Fibroblast of skin of back (primary cell): ENCODE data around the gene SLCO4A1.
"Not testable (repeated sequence)": the region's sequence is repeated elsewhere in the genome, so short reads cannot be mapped to it uniquely, and the experiment has no call there.

ENCODE experiments used
- DNase-seq: peaks from one replicate; pipeline ENCODE4 v3.0.0-alpha.2; 2013

Gene SLCO4A1

GRCh38 chr20:62622877-62623487 lies 19.3 kb upstream of the SLCO4A1 start:
- no peak for DNase-seq

DNA sequence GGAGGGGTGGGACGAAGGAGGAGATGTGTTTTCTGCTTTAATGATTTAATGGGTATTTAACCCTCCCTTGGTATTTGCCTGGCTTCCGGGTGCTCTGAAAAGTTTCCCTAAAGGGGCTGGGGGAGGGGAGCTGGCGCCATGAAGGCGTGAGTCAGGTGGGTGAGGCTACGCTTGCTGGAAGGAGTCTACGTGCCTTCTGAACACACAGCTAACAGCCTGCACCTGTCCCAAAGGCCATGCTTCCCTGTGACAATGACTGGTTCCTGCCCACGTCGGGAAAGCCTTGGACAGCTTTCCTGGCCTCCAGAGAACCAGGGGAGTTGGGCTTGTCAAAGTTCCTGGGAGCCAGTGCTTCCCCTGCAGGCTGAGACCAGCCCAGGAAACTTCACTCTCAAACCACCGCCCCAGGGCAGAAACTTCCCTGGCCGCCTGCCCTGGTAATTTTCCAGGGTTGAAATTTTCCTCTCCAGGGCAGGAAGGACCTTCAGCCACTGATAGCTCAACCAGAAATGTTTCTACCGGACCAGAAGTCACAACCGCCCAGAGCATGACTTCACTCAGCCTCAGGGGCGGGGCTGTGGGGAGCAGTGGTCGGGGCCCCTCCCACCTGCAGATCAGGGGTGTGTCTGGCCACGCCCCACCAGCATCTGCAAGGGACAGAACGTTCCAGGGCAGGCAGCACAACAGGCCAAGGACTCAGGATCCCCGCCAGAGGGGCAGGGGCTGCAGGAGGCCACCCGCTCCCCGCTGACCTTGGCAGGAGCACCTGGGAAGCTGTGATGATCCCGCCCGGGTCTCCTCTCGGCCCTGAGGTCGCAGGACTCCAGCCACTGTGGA lies 18.6 kb upstream of the SLCO4A1 start:
- DNase-seq, result peak; percentile 65

DNA sequence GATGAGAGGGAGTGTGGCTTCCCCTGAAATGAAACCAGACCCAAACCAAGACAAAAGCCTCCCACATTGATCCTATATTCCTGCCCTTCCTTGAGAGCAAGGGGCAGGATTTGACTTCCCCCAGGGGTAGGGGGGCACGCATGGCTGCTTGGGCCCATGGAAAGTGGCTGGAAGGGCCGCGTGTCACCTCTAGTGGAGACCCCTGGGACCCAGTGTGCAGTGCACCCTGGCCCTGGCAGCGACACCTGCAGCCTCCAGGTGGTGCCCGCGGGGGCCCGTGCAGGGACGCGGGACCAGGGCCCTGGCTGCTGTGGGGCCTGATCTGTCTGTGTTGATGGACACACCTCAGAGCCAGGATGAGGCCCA lies 18.0 kb upstream of the SLCO4A1 start:
- DNase-seq, result no peak

DNA sequence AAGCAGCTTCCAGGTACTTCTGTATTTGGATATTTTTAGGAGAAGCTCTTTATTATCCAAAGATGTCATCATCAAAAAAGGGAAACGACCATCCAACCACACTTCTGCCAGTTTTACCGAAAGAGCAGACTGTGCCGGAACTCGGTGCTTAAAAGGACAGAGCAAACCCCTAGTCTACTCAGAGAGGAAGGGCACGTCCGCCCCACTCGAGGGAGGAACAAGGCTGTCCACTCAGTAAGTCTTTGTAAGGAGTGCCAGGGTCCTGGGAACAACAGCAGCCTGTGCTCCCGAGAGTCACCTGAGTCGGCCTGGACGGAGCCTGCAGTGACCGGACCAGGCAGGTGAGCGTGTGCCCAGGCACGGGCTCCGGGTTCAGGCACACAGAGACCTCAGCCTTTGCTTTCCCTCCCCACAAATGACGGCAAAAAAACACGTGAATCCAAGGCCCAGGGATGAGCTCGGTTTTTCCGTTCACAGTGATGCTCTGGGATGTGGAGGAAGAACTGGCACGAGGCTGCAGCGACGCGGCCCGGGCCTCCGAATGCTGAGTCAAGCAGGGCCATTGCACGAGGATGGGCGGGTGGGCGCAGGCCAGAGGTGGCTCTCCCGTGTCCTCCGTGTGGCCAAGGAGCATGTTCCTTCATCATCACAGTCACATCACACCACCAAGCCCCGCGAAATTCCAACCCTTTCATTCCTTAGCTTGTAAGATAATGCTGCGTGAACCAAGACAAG lies 17.4 kb upstream of the SLCO4A1 start:
- DNase-seq, result no peak

DNA sequence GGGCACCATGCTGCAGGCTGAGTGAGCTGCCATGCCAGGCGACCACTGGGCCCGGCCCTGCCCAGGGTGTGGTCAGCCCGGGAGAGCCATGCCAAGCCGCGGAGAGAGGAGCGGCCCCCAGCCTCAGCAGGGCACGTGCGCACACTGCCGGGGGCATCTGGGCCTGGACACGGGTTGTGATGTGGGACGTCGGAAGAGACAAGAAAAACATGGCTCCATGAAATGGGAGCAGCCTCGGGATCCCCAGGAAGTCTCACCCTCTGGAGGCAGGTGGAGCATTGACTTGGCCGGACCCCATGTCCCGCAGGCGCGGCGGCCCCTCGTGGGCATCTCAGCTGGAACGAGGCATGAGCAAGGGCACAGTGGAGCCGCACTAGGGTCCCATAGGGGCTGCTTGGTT lies 16.8 kb upstream of the SLCO4A1 start:
- DNase-seq, result no peak

DNA sequence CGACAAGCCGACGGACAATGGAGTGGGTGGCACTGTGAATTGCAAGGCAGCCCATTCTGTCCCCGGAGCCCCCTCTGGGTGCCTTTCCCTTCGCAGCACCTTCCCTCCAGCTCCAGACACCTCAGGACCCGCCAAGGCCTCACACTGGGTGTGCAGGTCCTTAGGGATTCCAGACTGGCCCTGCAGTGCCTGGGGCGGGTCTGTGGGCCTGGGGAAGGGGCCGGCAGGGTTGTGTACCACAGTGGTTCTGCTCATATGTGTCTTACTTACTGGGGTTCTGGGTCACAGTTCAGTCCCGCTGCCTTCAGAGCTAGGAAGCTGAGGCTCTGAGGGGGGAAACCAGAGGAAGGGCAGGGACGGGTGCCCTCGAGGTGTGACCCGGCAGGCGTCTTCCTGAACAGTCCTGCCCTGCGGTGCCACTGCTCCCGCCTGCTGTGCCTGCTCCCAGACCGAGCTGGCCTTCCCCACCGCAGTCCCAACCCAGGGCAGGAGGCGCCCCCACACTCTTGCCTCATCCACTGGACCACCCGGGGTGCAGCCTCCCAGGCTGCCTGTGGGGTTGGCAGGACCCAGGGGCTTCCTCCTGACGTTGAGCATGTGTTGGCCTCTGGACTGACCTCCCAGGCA lies 16.3 kb upstream of the SLCO4A1 start:
- no peak for DNase-seq

DNA sequence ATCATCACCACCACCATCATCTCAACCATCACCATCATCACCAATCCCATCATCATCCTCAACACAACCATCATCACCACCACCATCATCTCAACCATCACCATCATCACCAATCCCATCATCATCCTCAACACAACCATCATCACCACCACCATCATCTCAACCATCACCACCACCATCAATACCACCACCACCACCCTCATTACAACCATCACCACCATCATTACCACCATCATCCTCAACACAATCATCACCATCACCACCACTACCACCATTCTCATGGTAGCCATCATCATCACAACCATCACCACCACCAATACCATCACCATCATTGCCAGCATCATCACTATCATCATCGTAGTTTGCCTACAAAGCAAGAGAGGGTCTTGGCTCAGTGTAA lies 14.9 kb upstream of the SLCO4A1 start:
- DNase-seq, result not testable (repeated sequence)

DNA sequence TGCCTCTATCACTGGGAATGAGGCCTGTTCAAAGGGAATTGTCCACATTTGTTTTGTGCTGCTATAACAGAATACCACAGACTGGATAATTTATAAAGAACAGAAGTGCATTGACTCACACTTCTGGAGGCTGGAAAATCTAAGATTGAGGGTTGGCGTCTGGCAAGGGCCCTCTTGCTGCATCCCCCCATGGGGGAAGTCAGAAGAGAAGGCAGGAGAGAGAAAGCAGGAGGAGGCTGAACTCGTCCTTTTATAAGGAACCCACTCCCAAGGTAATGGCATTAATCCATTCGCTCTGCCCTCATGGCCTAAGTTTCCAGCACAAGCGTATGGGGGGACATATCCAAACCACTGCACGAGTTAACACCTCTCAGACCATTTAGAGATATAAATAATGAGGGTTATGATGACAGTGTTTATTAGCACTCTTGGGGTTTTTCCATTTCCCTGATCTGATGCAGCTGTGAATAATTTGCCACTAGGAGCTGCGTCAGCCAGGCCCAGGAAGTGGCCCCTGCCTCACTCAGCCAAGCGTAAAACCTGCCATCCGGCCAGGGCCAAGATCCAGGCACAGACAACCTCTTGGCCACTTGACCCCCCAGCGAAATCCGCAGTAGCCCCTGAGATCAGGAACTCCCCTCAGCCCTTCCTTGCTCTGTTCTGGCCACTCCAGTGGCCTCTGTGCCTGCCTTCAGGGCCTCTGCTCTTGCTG lies 14.2 kb upstream of the SLCO4A1 start:
- no peak for DNase-seq

- DNase-seq, result no peak
Observed at GRCh38 chr20:62628691-62629090, 13.6 kb upstream of the SLCO4A1 start.

- no peak for DNase-seq
Observed at GRCh38 chr20:62629864-62630470, 12.3 kb upstream of the SLCO4A1 start.

DNA sequence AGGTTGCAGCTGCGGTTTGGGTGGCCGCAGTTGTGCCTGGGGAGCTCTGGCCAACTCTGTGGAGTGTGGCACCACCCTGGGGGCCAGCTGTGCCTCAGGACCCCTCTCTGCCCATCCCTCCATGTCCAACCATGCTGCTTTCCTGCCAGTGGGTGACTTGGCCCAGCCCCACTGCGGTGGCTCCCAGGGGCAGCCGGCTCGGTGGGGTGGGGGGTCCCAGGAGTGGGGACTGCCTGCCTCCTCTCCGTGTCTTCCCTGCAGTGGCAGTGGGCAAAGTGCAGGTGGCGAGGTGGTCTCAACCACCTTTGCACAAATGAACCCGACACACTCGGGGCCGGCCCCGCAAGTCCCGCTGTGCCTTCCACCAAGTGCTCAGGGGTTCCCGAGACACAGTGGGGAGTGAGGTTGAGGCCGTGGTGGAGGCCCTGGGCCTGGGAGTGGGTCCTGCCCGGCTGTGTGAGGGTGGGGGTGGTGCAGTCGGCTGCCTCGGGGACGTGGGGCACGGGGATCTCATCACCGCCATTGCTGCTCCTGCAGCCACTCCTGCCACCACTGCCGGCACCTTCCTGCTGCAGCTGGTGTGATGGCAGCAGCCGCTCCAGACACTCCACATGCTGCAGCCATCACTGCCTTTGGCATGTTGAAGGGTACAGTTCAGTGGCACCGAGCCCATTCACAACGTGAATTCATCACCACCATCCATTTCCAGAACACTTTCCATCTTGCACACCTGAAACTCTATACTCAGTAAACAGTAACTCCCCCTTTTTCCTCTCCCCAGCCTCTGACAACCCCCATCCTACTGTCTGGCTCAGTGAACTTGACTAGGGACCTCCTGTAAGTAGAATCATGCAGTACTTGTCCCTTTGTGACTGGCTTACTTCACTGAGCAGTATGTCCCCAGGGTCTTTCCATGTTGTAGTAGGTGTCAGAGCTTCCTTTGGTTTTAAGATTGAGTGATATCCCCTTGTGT lies 10.7 kb upstream of the SLCO4A1 start:
- DNase-seq, result no peak

DNA sequence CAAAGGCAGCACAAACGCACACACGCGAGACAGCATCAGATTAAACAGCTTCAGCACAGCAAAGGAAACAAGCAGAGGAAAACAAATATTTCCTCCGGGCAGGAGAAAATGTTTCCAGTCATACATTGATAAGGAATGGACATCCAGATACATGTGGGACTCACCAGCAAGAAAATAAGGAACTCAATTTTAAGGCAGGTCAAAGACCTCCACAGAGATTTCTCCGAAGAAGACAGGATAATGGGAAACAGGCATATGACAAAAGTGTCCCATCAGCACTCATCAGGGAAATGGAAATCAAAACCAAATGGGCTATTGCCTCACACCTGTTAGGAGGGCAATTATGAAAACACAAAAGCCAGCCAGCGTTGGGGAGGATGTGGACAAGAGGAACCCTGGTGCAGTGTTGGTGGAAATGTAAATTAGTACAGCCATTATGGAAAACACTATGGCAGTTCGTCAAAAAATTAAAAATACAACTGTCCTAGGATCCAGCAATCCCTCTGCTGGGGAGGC lies 9.7 kb upstream of the SLCO4A1 start:
- DNase-seq, result no peak

DNA sequence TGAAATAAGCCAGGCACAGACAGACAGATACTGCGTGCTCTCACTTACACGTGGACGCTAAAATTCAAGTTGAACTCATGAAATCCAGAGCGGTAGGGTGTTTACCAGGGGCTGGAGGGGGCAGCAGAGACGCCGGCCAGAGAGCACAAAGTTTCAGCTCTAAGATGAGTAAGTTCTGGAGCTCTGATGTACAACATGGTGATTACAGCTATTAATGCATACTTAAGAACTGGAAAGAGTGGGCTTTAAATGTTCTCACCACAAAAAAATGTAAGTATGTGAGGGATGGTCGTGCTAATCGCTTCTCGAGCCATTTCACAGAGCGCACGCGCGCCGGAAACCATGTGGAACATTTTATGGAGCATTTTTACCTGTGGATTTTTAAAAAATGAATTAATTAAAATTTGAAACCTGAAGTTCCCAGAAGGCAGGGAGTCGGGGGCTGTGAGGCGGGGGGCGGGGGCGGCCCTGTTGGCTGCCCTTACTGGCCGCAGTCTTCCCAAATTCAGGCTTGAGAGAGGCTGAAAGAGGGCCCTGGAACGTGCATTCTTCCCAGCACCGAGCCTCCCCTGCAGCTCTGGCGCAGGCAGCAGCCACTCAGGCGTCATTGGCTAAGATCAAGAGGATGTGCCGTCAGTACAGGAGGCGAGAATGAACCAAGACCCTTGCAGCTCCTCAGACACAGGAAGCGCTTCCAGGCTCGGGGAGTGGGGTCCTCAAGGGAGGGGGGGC lies 8.5 kb upstream of the SLCO4A1 start:
- DNase-seq, result no peak

DNA sequence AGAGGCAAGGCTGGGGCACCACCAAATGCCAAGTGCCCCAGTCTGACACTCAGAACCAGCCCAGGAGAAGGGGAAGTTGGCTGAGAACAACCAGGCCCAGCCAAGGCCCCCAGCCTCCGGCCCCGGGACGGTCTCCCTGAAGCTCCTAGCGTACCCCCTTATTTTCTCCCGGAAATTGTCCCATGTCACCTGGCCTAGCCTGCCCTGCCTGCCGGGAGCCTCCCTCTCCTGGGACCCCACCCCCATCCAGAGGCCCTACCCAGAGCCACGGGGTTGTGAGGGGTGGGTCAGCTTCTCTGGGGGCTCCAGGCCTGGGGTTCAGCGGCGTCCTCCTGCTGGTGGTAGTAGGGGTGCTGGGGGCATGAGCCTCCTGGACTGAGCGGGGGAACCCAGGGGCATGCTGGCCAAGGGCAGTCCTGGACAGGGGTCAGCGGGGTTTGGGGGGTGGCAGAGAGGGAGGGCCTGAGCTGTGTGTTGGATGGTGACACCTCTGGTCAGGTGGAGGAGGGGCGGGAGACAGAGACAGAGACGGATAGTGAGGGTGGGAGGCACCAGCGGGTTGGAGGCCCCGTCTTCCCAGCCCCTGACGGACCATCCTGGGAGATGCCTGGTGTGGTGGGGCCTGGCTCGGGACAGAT lies 7.9 kb upstream of the SLCO4A1 start:
- no peak for DNase-seq

DNA sequence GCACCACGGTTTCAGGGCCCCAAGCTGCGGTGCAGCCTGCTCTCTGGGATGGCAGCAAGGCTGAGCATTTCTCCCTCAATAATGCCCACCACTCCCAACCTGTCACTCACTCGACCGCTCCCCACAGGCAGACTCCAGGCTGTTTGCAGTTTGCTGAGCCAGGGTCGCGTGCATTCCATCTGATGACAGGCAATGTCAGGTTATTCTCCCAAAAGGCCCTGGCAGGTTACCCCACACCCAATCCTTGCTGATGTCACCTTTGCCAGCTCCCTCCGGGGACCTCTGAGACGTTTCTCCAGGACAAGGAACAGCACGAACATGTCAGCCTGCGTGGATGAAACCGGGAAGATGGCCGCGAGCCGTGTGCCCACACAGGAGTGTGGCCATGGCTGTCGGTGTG lies 7.1 kb upstream of the SLCO4A1 start:
- DNase-seq, result no peak

- DNase-seq, result no peak
Observed at GRCh38 chr20:62635852-62636251, 6.5 kb upstream of the SLCO4A1 start.

GRCh38 chr20:62636446-62636845 lies 5.9 kb upstream of the SLCO4A1 start:
- no peak for DNase-seq

DNA sequence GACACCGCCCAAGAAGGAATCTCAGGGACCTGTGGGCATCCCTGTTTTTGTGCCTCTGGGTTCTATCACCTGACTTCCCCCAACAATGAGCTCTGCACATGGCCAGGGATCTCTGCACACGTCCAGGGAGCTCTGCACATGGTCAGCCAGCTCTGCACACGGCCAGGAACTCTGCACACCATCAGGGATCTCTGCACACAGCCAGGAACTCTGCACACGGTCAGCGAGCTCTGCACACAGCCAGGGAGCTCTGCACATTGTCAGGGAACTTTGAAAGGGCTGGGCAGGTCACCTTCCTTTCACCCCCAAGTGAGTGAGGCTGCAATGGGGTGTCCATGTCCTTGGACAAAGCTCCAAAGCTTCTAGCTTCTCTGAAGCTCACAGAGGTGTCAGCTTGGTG lies 5.2 kb upstream of the SLCO4A1 start:
- no peak for DNase-seq

DNA sequence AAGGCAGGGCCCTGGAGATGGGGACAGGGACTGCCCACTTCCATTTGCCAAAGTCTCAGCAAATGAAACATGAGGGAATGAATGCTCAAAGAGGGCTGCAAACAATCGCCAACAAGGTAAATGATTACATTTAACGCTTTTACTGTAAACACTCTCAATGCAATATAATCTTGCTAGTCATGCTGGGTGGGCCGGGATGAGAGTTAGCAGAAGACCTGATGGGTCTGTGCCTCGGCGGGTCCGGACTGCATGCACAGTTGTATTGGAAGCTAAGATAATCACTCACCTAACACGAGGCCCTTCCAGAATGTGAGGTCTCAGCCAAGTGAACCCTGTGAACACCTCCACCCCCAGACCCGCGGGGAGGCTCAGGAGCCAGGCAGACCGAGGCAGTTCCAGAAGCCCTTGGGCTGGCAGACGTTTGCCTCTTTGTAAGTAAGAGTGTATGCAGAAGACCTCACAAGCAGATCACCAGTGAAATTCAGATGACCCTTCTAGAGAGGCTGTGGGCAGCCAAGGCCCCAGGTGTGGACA lies 4.7 kb upstream of the SLCO4A1 start:
- no peak for DNase-seq
